Gastroesophageal sphincter (tissue), 3 donors: ENCODE results near the gene CCDC57.

Experiments
- CTCF ChIP-seq, 4 experiments: fragments of 200-600 bp in 2 of 4; fragments of 450-650 bp in 2 of 4; sonication (generic) in 1 of 4; IDR thresholded peaks; one replicate each; pipeline ENCODE4 v1.5.1; 2017 to 2019; ENCODE audit warnings: antibody characterized with exemption in 4 of 4, mild to moderate bottlenecking in 2 of 4, moderate library complexity in 2 of 4
- EP300 ChIP-seq: sonication (generic); formaldehyde crosslinking; IDR thresholded peaks from one replicate; pipeline ENCODE4 v1.6.1; 2017; ENCODE audit warnings: antibody characterized with exemption, mild to moderate bottlenecking
- POLR2A ChIP-seq, 2 donors: fragments of 450-650 bp; IDR thresholded peaks; one replicate each; pipeline ENCODE4 v1.6.1; 2017; ENCODE audit warnings: antibody characterized with exemption in 2 of 2, mild to moderate bottlenecking in 2 of 2, moderate library complexity in 1 of 2
- POLR2AphosphoS5 ChIP-seq: sonication (generic); formaldehyde crosslinking; IDR thresholded peaks from one replicate; pipeline ENCODE4 v1.6.1; 2017; ENCODE audit warnings: antibody characterized with exemption

- no peak for TF ChIP-seq POLR2A (IDR thresholded peaks at IDR 0.05)
- TF ChIP-seq CTCF (IDR thresholded peaks at IDR 0.05), result peak in 1 of 4 experiments; percentile 20
- no peak for TF ChIP-seq POLR2AphosphoS5
- TF ChIP-seq EP300, result no peak
Observed at GRCh38 chr17:82241926-82242697, 29.5 kb upstream of the CCDC57 start.
